OCI-M2 (cell line): ENCODE measurements around the gene ALDH5A1.
A peak's percentile ranks its signal among the peaks of the same experiment; 100 is the strongest.

Source experiments
- DNase-seq: peaks from one replicate; lab custom pipeline; 2025; ENCODE audit not compliant: unreplicated experiment; lab: John Stamatoyannopoulos, UW

Gene ALDH5A1

GRCh38 chr6:24494821-24495795 lies at the start of gene ALDH5A1:
ALDH5A1 (plus strand) TSS chr6:24494969; CDS start chr6:24494997, 28 bp downstream.
- peak; percentile 59 for DNase-seq

DNA sequence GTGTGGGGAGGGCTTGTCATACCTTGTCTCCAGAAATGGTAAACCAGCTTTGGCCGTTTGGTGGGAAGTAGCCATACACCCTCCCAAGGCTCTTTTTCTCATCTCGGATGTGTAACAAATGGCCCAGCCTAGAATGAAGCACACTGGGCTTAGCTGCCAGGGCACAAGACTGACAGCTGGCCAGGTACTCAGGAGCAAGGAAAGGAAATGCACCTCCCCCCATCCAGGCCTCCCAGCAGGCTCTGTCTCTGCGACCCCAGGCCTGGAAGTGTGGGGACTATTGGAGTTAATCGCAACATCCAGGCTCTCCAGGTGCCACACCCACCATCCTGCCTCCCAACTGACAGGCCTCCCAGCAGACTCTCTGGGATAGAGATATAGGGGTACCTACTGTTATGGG lies 49.1 kb upstream of the ALDH5A1 start:
- DNase-seq = no peak

DNA sequence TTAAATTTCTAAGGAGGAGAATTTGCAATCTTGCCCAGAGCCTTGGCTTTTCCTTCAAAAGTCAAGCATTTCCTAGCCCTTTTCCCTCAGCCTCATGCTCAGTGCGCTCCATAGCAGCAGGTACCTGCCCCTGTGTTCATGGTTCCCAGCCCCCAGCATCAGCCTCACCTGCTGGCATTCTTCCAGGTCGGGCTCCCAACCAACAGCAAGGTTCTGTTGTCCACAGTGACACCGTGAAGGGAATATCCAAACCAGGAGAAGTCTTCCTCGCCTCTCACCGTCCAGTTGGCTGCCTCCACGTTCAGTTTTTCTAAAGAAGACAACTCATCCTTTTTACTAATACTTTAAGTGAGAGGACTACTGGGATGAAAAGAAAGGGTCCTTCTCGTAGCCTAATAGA lies 48.1 kb upstream of the ALDH5A1 start:
- no peak for DNase-seq

- DNase-seq = no peak
Measured at GRCh38 chr6:24448396-24448795, 46.4 kb upstream of the ALDH5A1 start.

GRCh38 chr6:24448828-24449525 lies 45.8 kb upstream of the ALDH5A1 start:
- no peak for DNase-seq

DNA sequence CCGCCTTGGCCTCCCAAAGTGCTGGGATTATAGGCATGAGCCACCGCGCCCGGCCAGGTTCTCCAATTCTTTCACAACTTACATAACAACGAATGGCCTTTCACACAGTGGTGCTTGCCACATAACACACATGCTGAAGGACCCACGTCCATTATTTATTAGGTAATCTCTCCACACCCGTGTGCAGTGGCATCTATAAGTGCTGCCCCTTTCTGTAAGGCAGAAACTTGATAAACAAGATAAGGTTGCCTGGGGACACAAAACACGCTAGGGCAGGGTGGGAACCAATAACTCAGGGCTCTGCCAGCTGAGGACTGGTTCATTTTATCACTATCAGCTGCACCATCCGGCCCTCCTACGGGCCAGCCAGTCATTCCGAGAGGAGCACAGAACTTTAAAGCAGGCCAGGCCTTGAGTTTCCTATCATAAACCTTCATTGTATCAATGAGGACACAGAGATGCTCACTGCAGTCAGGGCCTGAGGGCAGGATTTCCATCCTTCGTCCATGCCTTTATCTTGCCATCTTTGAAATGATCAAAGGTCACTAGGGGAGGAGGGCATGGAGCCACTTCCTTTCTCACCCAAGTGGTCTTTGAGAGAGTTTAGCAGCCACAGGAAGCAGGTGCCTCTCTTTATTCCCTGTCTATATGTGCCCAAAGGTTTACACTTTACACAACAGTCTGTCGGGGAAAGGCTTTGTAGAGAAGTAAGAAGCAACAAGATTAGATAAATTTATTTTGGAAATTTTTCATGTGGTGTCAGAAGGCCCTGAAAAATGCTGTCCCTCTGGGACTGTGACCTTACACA lies 43.0 kb upstream of the ALDH5A1 start:
- DNase-seq = peak; percentile 52

GRCh38 chr6:24453921-24454320 lies 40.8 kb upstream of the ALDH5A1 start:
- no peak for DNase-seq

DNA sequence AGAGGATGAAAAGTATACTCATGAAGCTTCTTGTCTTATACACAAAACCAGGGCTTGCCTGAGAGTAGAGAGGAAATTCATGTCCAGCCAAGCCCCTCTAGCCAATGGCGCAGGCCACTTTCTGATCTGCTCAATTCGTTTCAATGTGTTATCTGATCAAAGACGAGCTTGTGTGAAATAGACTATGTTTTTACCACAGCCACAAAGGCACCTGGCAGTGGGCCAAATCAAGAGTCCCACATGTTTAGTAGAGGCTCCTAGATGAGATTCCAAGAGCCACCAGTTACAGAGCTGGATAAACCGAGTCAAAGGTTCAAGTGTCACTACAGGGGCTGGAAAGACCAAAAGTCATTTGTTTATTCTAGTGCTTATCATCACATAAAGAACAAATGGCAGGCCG lies 40.3 kb upstream of the ALDH5A1 start:
- DNase-seq = no peak

DNA sequence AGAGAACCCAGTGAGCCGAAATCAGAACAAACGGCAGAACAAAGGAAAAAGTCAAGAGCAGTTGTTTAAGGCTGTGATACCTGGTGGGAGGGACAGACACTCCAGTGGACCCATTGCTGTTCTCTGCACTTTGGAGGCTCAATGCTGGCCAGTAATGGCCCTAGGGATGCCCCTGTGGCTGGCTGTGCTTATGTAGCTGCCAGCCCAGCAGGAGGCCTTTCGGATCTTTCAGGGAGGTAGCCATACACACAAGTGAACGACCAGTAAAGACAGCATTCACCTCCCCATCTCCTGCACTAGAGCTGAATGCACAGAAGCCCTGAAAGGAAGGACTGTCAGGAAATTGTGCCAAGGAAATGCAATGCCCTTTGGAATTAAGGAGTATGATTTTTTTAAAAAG lies 39.7 kb upstream of the ALDH5A1 start:
- no peak for DNase-seq

DNA sequence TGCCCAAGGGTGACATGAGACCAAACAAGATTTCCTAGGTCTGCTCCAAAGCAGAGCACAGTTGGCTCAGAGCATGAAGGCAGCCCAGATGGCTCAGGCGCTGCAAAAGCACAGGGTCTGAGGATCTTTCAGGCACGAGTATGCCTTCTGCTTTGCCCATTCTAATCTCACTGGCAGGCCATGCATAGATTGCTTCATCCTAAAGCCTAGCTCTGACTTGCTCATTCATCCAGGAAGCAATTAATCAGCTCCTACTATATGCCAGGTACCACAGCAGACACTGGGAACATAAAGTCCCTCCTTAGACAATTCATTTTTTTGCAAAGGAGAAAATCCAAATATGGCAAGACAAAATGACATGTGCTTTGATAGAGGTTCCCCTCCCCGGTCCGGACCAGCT lies 36.6 kb upstream of the ALDH5A1 start:
- DNase-seq = no peak

- DNase-seq = no peak
Measured at GRCh38 chr6:24458941-24459340, 35.8 kb upstream of the ALDH5A1 start.

DNA sequence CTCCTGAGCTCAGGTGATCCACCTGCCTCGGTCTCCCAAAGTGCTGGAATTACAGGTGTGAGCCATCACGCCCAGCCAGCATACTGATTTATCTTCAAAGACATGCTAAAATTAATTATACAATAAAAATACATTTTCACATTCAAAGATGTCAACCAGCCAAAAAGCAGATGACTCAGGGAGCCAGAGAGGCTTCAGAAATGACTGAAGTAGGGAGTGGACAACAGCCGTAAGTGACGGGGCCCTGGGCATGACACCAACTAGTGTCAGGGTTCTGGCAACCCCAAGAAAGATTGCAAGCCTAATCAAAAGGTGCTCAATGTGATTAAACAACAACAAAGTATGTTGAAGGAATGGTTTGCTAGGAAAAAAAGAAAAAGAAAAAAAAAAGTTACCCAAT lies 33.8 kb upstream of the ALDH5A1 start:
- DNase-seq = no peak

DNA sequence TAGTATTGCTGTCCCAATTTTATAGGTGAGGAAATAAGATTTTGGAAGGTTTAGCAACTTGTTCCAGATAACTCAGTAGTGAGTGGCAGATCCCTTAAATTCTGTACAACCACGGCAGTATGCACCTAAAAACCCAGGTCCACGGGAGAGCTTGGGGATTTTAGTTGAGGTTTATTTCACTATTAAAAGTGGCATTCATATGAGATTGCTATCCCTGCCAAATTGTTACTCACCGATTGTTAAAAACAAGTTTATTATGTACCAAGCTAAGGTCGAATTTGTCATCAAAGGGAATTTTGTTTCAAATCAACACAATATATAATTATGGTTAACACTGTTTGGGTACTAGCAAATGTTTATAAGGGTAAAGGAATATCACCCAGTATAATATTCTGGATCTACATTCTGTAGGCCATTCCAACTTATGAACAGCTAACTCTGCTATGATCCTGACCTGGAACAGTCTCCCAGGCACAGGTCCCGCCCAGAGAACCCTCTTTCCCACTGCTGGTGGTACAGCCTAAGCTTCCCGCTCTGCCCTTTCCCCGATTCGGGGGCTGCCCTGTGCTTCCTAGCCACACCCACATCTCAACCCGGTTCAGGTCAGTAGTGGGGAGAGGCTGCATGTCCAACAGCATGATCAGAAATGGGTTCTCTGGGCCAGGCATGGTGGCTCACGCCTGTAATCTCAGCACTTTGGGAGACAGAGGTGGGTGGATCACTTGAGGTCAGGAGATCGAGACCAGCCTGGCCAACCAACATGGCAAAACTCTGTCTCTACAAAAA lies 30.3 kb upstream of the ALDH5A1 start:
- no peak for DNase-seq

- DNase-seq = no peak
Measured at GRCh38 chr6:24469811-24470210, 25.0 kb upstream of the ALDH5A1 start.

- no peak for DNase-seq
Measured at GRCh38 chr6:24472181-24472580, 22.6 kb upstream of the ALDH5A1 start.

DNA sequence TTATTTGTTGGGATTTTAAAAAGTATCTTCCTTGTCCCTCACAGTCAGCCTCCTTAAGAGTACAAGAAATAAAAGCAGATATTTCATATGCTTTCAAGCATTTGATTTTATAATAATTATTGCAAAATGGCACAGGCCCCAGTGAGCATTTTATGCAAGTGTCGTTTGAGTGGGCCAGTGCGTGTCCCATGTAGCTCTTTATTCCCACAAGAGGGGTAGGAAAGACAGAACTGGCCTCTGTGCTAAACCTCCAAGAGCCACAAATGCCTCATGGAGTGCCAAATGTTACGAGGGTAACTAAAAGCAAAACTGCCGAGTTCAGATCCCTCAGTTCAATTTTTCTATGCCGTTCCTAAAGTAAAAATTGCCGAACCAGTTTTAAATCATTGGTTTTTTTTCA lies 18.1 kb upstream of the ALDH5A1 start:
- DNase-seq = no peak

GRCh38 chr6:24477070-24477469 lies 17.7 kb upstream of the ALDH5A1 start:
- DNase-seq = no peak

DNA sequence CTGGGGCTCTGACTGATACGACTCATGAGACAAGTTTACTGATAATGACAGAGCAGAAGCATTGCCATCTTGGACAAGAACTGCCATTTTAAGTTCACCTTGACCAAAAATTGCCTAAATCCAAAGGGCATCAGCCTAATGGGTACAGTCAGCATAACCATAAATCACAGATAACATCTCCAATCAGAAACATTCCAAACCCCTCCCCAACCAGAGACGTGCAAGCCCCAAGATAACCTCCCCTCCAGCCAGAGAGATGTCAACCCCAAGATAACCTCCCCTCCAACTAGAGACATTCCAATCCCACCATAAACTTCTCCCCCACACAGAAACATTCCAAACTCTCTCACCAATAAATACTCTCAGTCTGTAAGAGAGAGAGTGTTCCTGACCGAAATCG lies 15.9 kb upstream of the ALDH5A1 start:
- no peak for DNase-seq

DNA sequence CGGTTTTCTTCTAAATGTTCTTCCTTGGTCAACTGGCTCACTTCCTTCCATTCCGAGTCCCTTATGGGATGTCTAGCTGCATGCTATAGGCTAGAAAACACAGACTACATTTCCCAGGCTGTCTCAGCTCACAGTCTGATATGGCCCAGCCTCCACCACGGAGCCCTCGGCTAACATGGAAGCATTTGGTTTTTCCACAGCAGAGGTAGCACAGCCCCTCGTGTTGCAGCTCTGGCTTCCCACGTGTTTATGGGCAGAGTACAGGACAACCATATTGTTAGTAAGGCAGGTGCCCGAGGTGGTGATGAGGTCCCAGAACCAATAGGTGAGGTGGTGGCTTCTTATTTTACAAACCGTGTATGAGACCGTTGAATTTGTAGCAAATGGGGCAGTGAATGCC lies 14.1 kb upstream of the ALDH5A1 start:
- no peak for DNase-seq

DNA sequence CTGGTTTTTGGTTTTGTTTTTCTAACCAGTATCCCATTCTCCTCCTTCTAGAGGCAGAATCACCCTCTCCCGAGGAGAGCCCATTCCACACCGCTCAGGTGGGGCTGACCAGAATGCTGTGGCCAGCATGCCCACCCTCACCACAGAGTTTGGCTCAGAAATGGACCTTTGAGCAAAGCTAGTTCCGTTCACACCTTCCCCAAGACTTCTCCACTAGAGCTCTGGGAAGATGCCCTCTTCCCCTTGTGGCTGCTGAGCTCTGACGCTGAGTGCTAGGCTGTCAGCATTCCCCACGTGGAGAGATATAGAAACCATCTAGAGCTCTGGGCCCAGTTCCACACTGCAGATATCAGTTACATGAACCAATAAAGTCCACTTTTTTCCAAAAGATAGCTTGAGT lies 13.3 kb upstream of the ALDH5A1 start:
- no peak for DNase-seq
